ENCODE measurements around the gene SLC49A3. TPM values are rescaled to one million over a fixed set of nuclear protein-coding genes. Genes with fewer than 3 reads are reported as not detected.

SLC49A3 gene
- total RNA-seq, 1 experiment from 2014 or later: not detected

- peak; percentile 35 for ATAC-seq
- Histone ChIP-seq H3F3A (ENCODE audit: low read length, unreplicated experiment) (no peaks in the 10 kb centered on the region), H4K20me1 (ENCODE audit: low read length) (no peaks in the 10 kb centered on the region), H3K4me3 (ENCODE audit: low read length) (no peak overlapping the region), H2AFZ (ENCODE audit: low read length) (no peak overlapping the region), H3K27me3 (ENCODE audit: low read length) (no peaks in the 10 kb centered on the region), H3K4me2 (ENCODE audit: low read length) (no peak overlapping the region), H3K9me3 (ENCODE audit: low read length) (no peaks in the 10 kb centered on the region), H3K36me3 (ENCODE audit: low read depth, low read length) (no peaks in the 10 kb centered on the region), H3K4me1 (ENCODE audit: insufficient read depth, low read length) (no peaks in the 10 kb centered on the region), H3K27ac (ENCODE audit: low read length) (no peak overlapping the region), H3K9me2 (replicated peaks; ENCODE audit: low read length) (no peaks in the 10 kb centered on the region), H3K79me2 (ENCODE audit: low read length) (no peaks in the 10 kb centered on the region), H3K9ac (ENCODE audit: low read length) (no peak overlapping the region)
- ChIA-PET POLR2A (ENCODE audit: unreplicated experiment) (no interaction called here), CTCF (no interaction called here)
- TF ChIP-seq, protein P1, sequence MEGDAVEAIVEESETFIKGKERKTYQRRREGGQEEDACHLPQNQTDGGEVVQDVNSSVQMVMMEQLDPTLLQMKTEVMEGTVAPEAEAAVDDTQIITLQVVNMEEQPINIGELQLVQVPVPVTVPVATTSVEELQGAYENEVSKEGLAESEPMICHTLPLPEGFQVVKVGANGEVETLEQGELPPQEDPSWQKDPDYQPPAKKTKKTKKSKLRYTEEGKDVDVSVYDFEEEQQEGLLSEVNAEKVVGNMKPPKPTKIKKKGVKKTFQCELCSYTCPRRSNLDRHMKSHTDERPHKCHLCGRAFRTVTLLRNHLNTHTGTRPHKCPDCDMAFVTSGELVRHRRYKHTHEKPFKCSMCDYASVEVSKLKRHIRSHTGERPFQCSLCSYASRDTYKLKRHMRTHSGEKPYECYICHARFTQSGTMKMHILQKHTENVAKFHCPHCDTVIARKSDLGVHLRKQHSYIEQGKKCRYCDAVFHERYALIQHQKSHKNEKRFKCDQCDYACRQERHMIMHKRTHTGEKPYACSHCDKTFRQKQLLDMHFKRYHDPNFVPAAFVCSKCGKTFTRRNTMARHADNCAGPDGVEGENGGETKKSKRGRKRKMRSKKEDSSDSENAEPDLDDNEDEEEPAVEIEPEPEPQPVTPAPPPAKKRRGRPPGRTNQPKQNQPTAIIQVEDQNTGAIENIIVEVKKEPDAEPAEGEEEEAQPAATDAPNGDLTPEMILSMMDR (conservative IDR thresholded peaks at IDR 0.05; ENCODE audit: low read depth, low read length): no peak
- no TSS peak for BruUV-seq (replicated peaks)
- DNase-seq: no peak
- intact Hi-C loops (cut with micrococcal nuclease): no loop called here
Measured at GRCh38 chr4:665751-666435, 23.1 kb downstream of the SLC49A3 start.

GRCh38 chr4:665381-665750 is 23.6 kb downstream of the SLC49A3 start:
- ChIA-PET CTCF (no interaction called here), POLR2A (ENCODE audit: unreplicated experiment) (no interaction called here)
- Histone ChIP-seq H3K79me2 (ENCODE audit: low read length) (no peaks in the 10 kb centered on the region), H3K9ac (ENCODE audit: low read length) (no peak overlapping the region), H3K27me3 (ENCODE audit: low read length) (no peaks in the 10 kb centered on the region), H2AFZ (ENCODE audit: low read length) (no peak overlapping the region), H3K4me1 (ENCODE audit: insufficient read depth, low read length) (no peaks in the 10 kb centered on the region), H3K9me3 (ENCODE audit: low read length) (no peaks in the 10 kb centered on the region), H3K27ac (ENCODE audit: low read length) (no peak overlapping the region), H3F3A (ENCODE audit: low read length, unreplicated experiment) (no peaks in the 10 kb centered on the region), H3K36me3 (ENCODE audit: low read depth, low read length) (no peaks in the 10 kb centered on the region), H3K4me3 (ENCODE audit: low read length) (no peak overlapping the region), H3K4me2 (ENCODE audit: low read length) (no peak overlapping the region), H4K20me1 (ENCODE audit: low read length) (no peaks in the 10 kb centered on the region), H3K9me2 (replicated peaks; ENCODE audit: low read length) (no peaks in the 10 kb centered on the region)
- intact Hi-C loops (cut with micrococcal nuclease): no loop called here
- BruUV-seq (replicated peaks): no TSS peak
- DNase-seq: no peak
- no peak for ATAC-seq
- no peak for TF ChIP-seq EZH2 (IDR thresholded peaks at IDR 0.05; ENCODE audit: low read length, unreplicated experiment)
- TF ChIP-seq, protein P1 (conservative IDR thresholded peaks at IDR 0.05; ENCODE audit: low read depth, low read length): no peak

DNA sequence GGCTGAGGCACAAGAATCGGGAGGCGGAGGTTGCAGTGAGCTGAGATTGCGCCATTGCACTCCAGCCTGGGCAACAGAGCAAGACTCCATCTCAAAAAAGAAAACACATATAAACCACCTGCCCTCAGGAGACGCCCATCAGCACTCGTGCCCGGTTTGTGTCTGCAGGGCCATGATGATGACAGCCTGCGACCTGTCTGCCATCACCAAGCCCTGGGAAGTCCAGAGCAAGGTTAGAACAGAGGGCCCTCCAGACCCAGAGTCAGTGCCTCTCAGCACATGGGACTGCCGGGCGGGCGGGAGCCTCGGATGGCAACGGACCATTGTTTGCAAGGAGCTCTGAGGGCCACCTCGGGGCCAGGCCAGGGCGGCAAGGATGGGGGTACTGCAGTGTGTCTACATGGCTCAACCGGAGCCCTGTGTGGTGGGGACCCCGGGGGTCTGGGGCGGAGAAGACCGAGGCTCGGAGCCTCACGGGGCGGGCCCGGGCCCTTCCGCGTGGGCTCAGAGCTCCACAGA is 24.2 kb downstream of the SLC49A3 start:
- H3K4me1 ChIP-seq (ENCODE audit: insufficient read depth, low read length): no peaks in the 10 kb centered on the region
- H4K20me1 ChIP-seq (ENCODE audit: low read length): no peaks in the 10 kb centered on the region
- no peak overlapping the region for H3K9ac ChIP-seq (ENCODE audit: low read length)
- no peaks in the 10 kb centered on the region for H3K36me3 ChIP-seq (ENCODE audit: low read depth, low read length)
- no peaks in the 10 kb centered on the region for H3K9me3 ChIP-seq (ENCODE audit: low read length)
- H3K9me2 ChIP-seq (replicated peaks; ENCODE audit: low read length): no peaks in the 10 kb centered on the region
- DNase-seq (no peak), ATAC-seq (no peak)
- CTCF ChIA-PET: no interaction called here
- no peak overlapping the region for H3K4me2 ChIP-seq (ENCODE audit: low read length)
- no peaks in the 10 kb centered on the region for H3K79me2 ChIP-seq (ENCODE audit: low read length)
- H3K4me3 ChIP-seq (ENCODE audit: low read length): no peak overlapping the region
- POLR2A ChIA-PET (ENCODE audit: unreplicated experiment): no interaction called here
- no peak overlapping the region for H3K27ac ChIP-seq (ENCODE audit: low read length)
- H2AFZ ChIP-seq (ENCODE audit: low read length): no peak overlapping the region
- TF ChIP-seq EZH2phosphoT487 (IDR thresholded peaks at IDR 0.05; ENCODE audit: borderline replicate concordance, low read length): no peak
- no peak for TF ChIP-seq EZH2 (IDR thresholded peaks at IDR 0.05; ENCODE audit: low read length, unreplicated experiment)
- TF ChIP-seq, protein P1 (conservative IDR thresholded peaks at IDR 0.05; ENCODE audit: low read depth, low read length): no peak
- BruUV-seq (replicated peaks): no TSS peak
- H3K27me3 ChIP-seq (ENCODE audit: low read length): no peaks in the 10 kb centered on the region
- intact Hi-C loops (cut with micrococcal nuclease): no loop called here
- no peaks in the 10 kb centered on the region for H3F3A ChIP-seq (ENCODE audit: low read length, unreplicated experiment)
